ENCODE data around the gene PIP5K1B. TPM values are rescaled to one million over a fixed set of nuclear protein-coding genes. Genes with fewer than 3 reads are reported as not detected.

The PIP5K1B gene
- total RNA-seq, 1 experiment from 2014 or later: 2.5 TPM

GRCh38 chr9:68715181-68715456, 10.1 kb downstream of the PIP5K1B start:
- Histone ChIP-seq H4K91ac (ENCODE audit: insufficient read length, low read depth, low read length) (no peak overlapping the region), H2BK5ac (ENCODE audit: insufficient read length, low read length) (no peak overlapping the region), H3K4me1 (ENCODE audit: insufficient read depth, low read length) (no peaks in the 10 kb centered on the region), H2BK20ac (ENCODE audit: low read depth, low read length, poor library complexity, severe bottlenecking) (no peak overlapping the region), H2BK15ac (ENCODE audit: low read depth, low read length) (no peak overlapping the region; the same call in 1 of the 2 replicates), H3K56ac (ENCODE audit: insufficient read length, low read depth, low read length) (no peak overlapping the region), H2BK120ac (ENCODE audit: low read depth, low read length, poor library complexity, severe bottlenecking) (no peak overlapping the region), H4K5ac (ENCODE audit: insufficient read length, low read depth, low read length) (no peak overlapping the region), H3K9me3 (ENCODE audit: control insufficient read depth, low read depth, low read length) (no peaks in the 10 kb centered on the region), H3K18ac (ENCODE audit: insufficient read length, low read depth, low read length) (no peak overlapping the region), H3K27me3 (ENCODE audit: insufficient read depth, low read length) (no peaks in the 10 kb centered on the region), H4K8ac (replicated peaks; ENCODE audit: insufficient read length, low read depth, low read length) (no peak overlapping the region), H3K79me2 (ENCODE audit: insufficient read depth, low read length) (no peaks in the 10 kb centered on the region), H3T11ph (ENCODE audit: low read length) (no peak overlapping the region), H3K23me2 (ENCODE audit: insufficient read length, low read depth, low read length, poor library complexity, severe bottlenecking) (no peaks in the 10 kb centered on the region), H3K4me2 (ENCODE audit: insufficient read depth, insufficient read length, low read length) (no peak overlapping the region), H3K79me1 (ENCODE audit: insufficient read depth, low read depth, low read length, poor library complexity, severe bottlenecking) (no peaks in the 10 kb centered on the region), H4K20me1 (ENCODE audit: control insufficient read depth, insufficient read depth, insufficient read length) (no peaks in the 10 kb centered on the region), H2AFZ (ENCODE audit: low read length) (no peak overlapping the region), H3K23ac (ENCODE audit: insufficient read length, low read depth, low read length) (no peak overlapping the region), H3K27ac (ENCODE audit: insufficient read length, low read depth, low read length) (no peak overlapping the region), H2AK5ac (ENCODE audit: insufficient read length, low read length) (no peak overlapping the region), H2BK12ac (ENCODE audit: insufficient read length, low read depth, low read length) (no peak overlapping the region), H3K9ac (ENCODE audit: extremely low read depth, insufficient read length, low read length) (no peak overlapping the region), H3K14ac (ENCODE audit: insufficient read depth, low read length) (no peak overlapping the region), H3K4ac (ENCODE audit: low read depth, low read length) (no peak overlapping the region)
- Mint-ChIP-seq H3K36me3 (ENCODE audit: insufficient read depth in 1 of 3, low read depth in 3 of 3) (no peaks in the 10 kb centered on the region), H3K4me3 (no peak overlapping the region), H3K4me1 (peaks cover 0 to 6% of the 10 kb centered on the region in 2 experiments; a peak in 1 of 4 replicates), H3K27me3 (ENCODE audit: low read depth) (peaks cover 25% of the 10 kb centered on the region), H3K9me3 (no peaks in the 10 kb centered on the region), H3K27ac (no peak overlapping the region)
- no peak for TF ChIP-seq CTCF (conservative IDR thresholded peaks at IDR 0.05)
- no CpG with 5 or more reads among the region's 2 CpGs for WGBS (ENCODE audit: extremely low coverage, insufficient read length, low lambda C conversion rate)
- DNase-seq: no peak
